ENCODE data around the gene SH3PXD2A. TPM values are rescaled to one million over a fixed set of nuclear protein-coding genes. Genes with fewer than 3 reads are reported as not detected.
A peak's percentile ranks its signal among the peaks of the same experiment; 100 is the strongest.

Gene SH3PXD2A, protein sequence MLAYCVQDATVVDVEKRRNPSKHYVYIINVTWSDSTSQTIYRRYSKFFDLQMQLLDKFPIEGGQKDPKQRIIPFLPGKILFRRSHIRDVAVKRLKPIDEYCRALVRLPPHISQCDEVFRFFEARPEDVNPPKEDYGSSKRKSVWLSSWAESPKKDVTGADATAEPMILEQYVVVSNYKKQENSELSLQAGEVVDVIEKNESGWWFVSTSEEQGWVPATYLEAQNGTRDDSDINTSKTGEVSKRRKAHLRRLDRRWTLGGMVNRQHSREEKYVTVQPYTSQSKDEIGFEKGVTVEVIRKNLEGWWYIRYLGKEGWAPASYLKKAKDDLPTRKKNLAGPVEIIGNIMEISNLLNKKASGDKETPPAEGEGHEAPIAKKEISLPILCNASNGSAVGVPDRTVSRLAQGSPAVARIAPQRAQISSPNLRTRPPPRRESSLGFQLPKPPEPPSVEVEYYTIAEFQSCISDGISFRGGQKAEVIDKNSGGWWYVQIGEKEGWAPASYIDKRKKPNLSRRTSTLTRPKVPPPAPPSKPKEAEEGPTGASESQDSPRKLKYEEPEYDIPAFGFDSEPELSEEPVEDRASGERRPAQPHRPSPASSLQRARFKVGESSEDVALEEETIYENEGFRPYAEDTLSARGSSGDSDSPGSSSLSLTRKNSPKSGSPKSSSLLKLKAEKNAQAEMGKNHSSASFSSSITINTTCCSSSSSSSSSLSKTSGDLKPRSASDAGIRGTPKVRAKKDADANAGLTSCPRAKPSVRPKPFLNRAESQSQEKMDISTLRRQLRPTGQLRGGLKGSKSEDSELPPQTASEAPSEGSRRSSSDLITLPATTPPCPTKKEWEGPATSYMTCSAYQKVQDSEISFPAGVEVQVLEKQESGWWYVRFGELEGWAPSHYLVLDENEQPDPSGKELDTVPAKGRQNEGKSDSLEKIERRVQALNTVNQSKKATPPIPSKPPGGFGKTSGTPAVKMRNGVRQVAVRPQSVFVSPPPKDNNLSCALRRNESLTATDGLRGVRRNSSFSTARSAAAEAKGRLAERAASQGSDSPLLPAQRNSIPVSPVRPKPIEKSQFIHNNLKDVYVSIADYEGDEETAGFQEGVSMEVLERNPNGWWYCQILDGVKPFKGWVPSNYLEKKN
- 10 to 100 TPM; 55.7 to 71.8 (median 66.8) TPM for total RNA-seq

DNA sequence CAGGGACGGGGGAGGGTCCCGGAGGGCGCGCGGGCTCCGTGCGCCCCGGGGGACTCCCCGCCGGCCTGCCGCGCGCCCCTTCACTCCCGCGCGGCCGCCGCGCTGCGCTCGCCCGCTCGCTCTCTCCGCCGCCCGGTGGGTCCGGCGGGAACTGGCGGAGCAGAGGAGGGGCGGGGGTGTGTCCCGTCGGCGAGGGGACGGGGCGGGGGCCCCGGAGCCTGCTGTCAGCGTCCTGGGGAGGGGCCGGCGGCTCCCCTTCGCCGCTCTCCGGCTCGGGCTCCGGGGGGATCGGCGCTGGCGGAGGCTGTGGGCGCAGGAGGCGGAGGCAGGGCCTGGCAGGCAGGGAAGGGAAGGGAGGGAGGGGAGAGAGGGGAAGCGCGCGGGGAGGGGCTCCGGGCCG is at the start of gene SH3PXD2A:
SH3PXD2A (minus strand) TSS at position 153 of the 400 bp plus-strand sequence. CDS start 310 bp downstream, outside the sequence.
- Histone ChIP-seq H3K36me3 (no peaks in the 10 kb centered on the region), H3K9me3 (no peaks in the 10 kb centered on the region), H3K27me3 (no peaks in the 10 kb centered on the region), H3K4me3 (peak within 1 kb of the TSS; percentile 73), H3K27ac (peak within 1 kb of the TSS; percentile 79), H3K4me1 (peaks cover 68% of the 10 kb centered on the region)
- DNase-seq (ENCODE audit: low spot score in 2 of 2), result no peak
- TF ChIP-seq, protein P1, sequence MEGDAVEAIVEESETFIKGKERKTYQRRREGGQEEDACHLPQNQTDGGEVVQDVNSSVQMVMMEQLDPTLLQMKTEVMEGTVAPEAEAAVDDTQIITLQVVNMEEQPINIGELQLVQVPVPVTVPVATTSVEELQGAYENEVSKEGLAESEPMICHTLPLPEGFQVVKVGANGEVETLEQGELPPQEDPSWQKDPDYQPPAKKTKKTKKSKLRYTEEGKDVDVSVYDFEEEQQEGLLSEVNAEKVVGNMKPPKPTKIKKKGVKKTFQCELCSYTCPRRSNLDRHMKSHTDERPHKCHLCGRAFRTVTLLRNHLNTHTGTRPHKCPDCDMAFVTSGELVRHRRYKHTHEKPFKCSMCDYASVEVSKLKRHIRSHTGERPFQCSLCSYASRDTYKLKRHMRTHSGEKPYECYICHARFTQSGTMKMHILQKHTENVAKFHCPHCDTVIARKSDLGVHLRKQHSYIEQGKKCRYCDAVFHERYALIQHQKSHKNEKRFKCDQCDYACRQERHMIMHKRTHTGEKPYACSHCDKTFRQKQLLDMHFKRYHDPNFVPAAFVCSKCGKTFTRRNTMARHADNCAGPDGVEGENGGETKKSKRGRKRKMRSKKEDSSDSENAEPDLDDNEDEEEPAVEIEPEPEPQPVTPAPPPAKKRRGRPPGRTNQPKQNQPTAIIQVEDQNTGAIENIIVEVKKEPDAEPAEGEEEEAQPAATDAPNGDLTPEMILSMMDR (IDR thresholded peaks at IDR 0.05), result peak in 1 of 2 donors; percentile 29
- TF ChIP-seq POLR2A (IDR thresholded peaks at IDR 0.05) (peak in 1 of 2 donors; percentile 49), POLR2AphosphoS5 (IDR thresholded peaks at IDR 0.05) (no peak), EP300 (IDR thresholded peaks at IDR 0.05) (no peak)
- WGBS, result 2% methylated on average over 15 of the region's 54 CpGs

DNA sequence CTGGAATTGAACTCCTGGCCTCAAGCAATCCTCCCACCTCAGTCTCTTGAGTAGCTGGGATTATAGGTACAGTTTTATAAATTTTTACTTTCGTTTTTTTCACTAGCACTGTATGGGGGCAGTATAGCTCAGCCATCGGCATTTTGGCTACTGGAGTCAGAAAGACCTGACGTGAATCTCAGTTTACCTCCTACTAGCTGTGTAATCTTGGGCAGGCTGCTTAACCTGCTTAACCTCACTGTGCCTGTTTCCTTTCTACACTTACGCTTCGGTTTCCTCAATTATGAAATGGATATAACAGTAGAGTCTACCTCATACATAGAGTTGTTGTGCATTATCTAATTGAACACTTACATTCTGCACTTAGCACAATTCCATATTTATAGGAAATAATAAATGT is 45.9 kb upstream of the SH3PXD2A start:
- Histone ChIP-seq H3K4me1 (peaks cover 20% of the 10 kb centered on the region), H3K4me3 (no peak overlapping the region), H3K9me3 (no peaks in the 10 kb centered on the region), H3K27ac (no peak overlapping the region), H3K36me3 (peaks cover 47% of the 10 kb centered on the region), H3K27me3 (no peaks in the 10 kb centered on the region)
- WGBS, result 82% methylated on average over 5 of the region's 5 CpGs
- TF ChIP-seq, protein P1 (IDR thresholded peaks at IDR 0.05), result no peak
- no peak for TF ChIP-seq POLR2A (IDR thresholded peaks at IDR 0.05)
- DNase-seq (ENCODE audit: low spot score in 2 of 2), result no peak

DNA sequence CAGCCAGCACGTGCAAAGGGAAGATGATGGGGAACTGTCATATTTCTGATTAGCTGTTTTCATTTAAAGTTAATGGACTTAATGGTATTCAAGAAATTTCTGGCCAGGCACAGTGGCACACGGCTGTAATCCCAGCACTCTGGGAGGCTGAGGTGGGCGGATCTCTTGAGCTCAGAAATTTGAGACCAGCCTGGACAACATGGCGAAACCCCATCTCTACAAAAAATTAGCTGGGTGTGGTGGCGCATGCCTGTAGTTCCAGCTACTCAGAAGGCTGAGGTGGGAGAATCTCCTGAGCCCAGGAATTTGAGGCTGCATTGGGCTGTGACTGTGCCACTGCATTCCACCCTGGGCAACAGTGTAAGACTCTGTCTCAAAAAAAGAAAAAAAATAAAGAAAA is 43.9 kb upstream of the SH3PXD2A start:
- Histone ChIP-seq H3K4me3 (no peak overlapping the region), H3K27ac (no peak overlapping the region), H3K9me3 (no peaks in the 10 kb centered on the region), H3K36me3 (peaks cover 44% of the 10 kb centered on the region), H3K27me3 (no peaks in the 10 kb centered on the region), H3K4me1 (peaks cover 28% of the 10 kb centered on the region)
- 91% methylated on average over 5 of the region's 5 CpGs for WGBS
- TF ChIP-seq POLR2AphosphoS5 (IDR thresholded peaks at IDR 0.05) (no peak), EP300 (IDR thresholded peaks at IDR 0.05) (no peak), POLR2A (IDR thresholded peaks at IDR 0.05) (no peak)
- TF ChIP-seq, protein P1 (IDR thresholded peaks at IDR 0.05), result no peak
- no peak for DNase-seq (ENCODE audit: low spot score in 2 of 2)

DNA sequence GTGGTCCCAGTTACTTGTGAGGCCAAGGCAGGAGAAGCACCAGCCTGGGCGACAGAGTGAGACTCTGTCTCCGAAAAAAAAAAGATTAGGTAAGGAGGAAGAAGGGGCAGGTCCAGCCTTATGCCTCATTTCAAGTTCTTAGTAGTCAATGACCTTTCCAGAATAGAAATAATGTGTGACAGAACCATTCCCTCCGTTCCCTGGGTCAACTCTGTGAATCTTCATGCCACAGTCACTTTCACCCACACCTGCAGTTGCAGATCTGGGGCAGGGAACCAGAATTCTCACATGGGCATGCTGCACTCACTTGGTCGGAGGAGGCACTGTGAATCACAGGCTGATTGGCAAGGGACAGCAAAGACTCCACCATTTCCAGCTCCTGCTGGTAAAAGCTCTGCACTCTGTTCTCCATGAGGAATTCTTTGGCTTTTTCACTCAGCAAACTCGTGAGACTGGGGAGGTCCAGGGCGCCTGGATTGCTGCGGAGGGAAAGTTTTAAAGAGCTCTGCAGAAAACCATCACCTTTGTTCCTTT is 41.9 kb upstream of the SH3PXD2A start:
- Histone ChIP-seq H3K4me3 (no peak overlapping the region), H3K36me3 (peaks cover 39% of the 10 kb centered on the region), H3K27me3 (no peaks in the 10 kb centered on the region), H3K27ac (peak overlapping the region; percentile 61), H3K4me1 (peaks cover 46% of the 10 kb centered on the region), H3K9me3 (no peaks in the 10 kb centered on the region)
- TF ChIP-seq POLR2AphosphoS5 (IDR thresholded peaks at IDR 0.05), result no peak
- TF ChIP-seq, protein P1 (IDR thresholded peaks at IDR 0.05), result no peak
- TF ChIP-seq POLR2A (IDR thresholded peaks at IDR 0.05), result no peak
- no peak for TF ChIP-seq EP300 (IDR thresholded peaks at IDR 0.05)
- WGBS, result 74% methylated on average over 7 of the region's 7 CpGs
- DNase-seq (ENCODE audit: low spot score in 2 of 2), result no peak
